ENCODE measurements around the gene ABI3BP.

The ABI3BP gene

GRCh38 chr3:100765437-100765975 lies 227.7 kb downstream of the ABI3BP start:
- H3K36me3 ChIP-seq (ENCODE audit: insufficient read depth, low read length): peaks cover 16% of the 10 kb centered on the region
- no peak overlapping the region for H3K9ac ChIP-seq (ENCODE audit: low read length)
- no peaks in the 10 kb centered on the region for H3K4me1 ChIP-seq (ENCODE audit: insufficient read depth, low read length)
- H3K9me3 ChIP-seq (ENCODE audit: low read length): no peaks in the 10 kb centered on the region
- no peak overlapping the region for H3K27ac ChIP-seq (ENCODE audit: low read depth, low read length)
- no peaks in the 10 kb centered on the region for H3K27me3 ChIP-seq (ENCODE audit: control insufficient read depth in 1 of 2, insufficient read depth in 2 of 2, low read length in 2 of 2)
- no peak overlapping the region for H3K4me3 ChIP-seq (ENCODE audit: low read depth in 1 of 2, low read length in 2 of 2)

- H3K4me1 ChIP-seq (ENCODE audit: insufficient read depth, low read length): no peaks in the 10 kb centered on the region
- H3K27me3 ChIP-seq (ENCODE audit: control insufficient read depth in 1 of 2, insufficient read depth in 2 of 2, low read length in 2 of 2): no peaks in the 10 kb centered on the region
- no peaks in the 10 kb centered on the region for H3K9me3 ChIP-seq (ENCODE audit: low read length)
- H3K36me3 ChIP-seq (ENCODE audit: insufficient read depth, low read length): peaks cover 4% of the 10 kb centered on the region
- no peak overlapping the region for H3K9ac ChIP-seq (ENCODE audit: low read length)
- H3K4me3 ChIP-seq (ENCODE audit: low read depth in 1 of 2, low read length in 2 of 2): no peak overlapping the region
- no peak overlapping the region for H3K27ac ChIP-seq (ENCODE audit: low read depth, low read length)
These were observed 231.3 kb downstream of the ABI3BP start for GRCh38 chr3:100761951-100762350.

GRCh38 chr3:100761211-100761942 lies 231.8 kb downstream of the ABI3BP start:
- H3K9me3 ChIP-seq (ENCODE audit: low read length): no peaks in the 10 kb centered on the region
- no peak overlapping the region for H3K9ac ChIP-seq (ENCODE audit: low read length)
- no peaks in the 10 kb centered on the region for H3K27me3 ChIP-seq (ENCODE audit: control insufficient read depth in 1 of 2, insufficient read depth in 2 of 2, low read length in 2 of 2)
- H3K4me3 ChIP-seq (ENCODE audit: low read depth in 1 of 2, low read length in 2 of 2): no peak overlapping the region
- peaks cover 4% of the 10 kb centered on the region for H3K36me3 ChIP-seq (ENCODE audit: insufficient read depth, low read length)
- H3K27ac ChIP-seq (ENCODE audit: low read depth, low read length): no peak overlapping the region
- no peaks in the 10 kb centered on the region for H3K4me1 ChIP-seq (ENCODE audit: insufficient read depth, low read length)

- Histone ChIP-seq H3K9me3 (ENCODE audit: low read length) (no peaks in the 10 kb centered on the region), H3K4me3 (ENCODE audit: low read depth in 1 of 2, low read length in 2 of 2) (no peak overlapping the region), H3K27ac (ENCODE audit: low read depth, low read length) (no peak overlapping the region), H3K36me3 (ENCODE audit: insufficient read depth, low read length) (peaks cover 4% of the 10 kb centered on the region), H3K9ac (ENCODE audit: low read length) (no peak overlapping the region), H3K27me3 (ENCODE audit: control insufficient read depth in 1 of 2, insufficient read depth in 2 of 2, low read length in 2 of 2) (no peaks in the 10 kb centered on the region), H3K4me1 (ENCODE audit: insufficient read depth, low read length) (no peaks in the 10 kb centered on the region)
These were observed 232.8 kb downstream of the ABI3BP start for GRCh38 chr3:100760377-100760776.

- Histone ChIP-seq H3K36me3 (ENCODE audit: insufficient read depth, low read length) (peaks cover 4% of the 10 kb centered on the region), H3K4me1 (ENCODE audit: insufficient read depth, low read length) (no peaks in the 10 kb centered on the region), H3K27ac (ENCODE audit: low read depth, low read length) (no peak overlapping the region), H3K27me3 (ENCODE audit: control insufficient read depth in 1 of 2, insufficient read depth in 2 of 2, low read length in 2 of 2) (no peaks in the 10 kb centered on the region), H3K9ac (ENCODE audit: low read length) (no peak overlapping the region), H3K9me3 (ENCODE audit: low read length) (no peaks in the 10 kb centered on the region), H3K4me3 (ENCODE audit: low read depth in 1 of 2, low read length in 2 of 2) (no peak overlapping the region)
These were observed 233.3 kb downstream of the ABI3BP start for GRCh38 chr3:100759950-100760349.

GRCh38 chr3:100759159-100759558 lies 234.1 kb downstream of the ABI3BP start:
- no peak overlapping the region for H3K27ac ChIP-seq (ENCODE audit: low read depth, low read length)
- H3K36me3 ChIP-seq (ENCODE audit: insufficient read depth, low read length): peaks cover 3% of the 10 kb centered on the region
- no peak overlapping the region for H3K4me3 ChIP-seq (ENCODE audit: low read depth in 1 of 2, low read length in 2 of 2)
- H3K9me3 ChIP-seq (ENCODE audit: low read length): no peaks in the 10 kb centered on the region
- H3K27me3 ChIP-seq (ENCODE audit: control insufficient read depth in 1 of 2, insufficient read depth in 2 of 2, low read length in 2 of 2): no peaks in the 10 kb centered on the region
- no peaks in the 10 kb centered on the region for H3K4me1 ChIP-seq (ENCODE audit: insufficient read depth, low read length)
- no peak overlapping the region for H3K9ac ChIP-seq (ENCODE audit: low read length)

- Histone ChIP-seq H3K36me3 (ENCODE audit: insufficient read depth, low read length) (peaks cover 16% of the 10 kb centered on the region), H3K4me3 (ENCODE audit: low read depth in 1 of 2, low read length in 2 of 2) (no peak overlapping the region), H3K4me1 (ENCODE audit: insufficient read depth, low read length) (no peaks in the 10 kb centered on the region), H3K27me3 (ENCODE audit: control insufficient read depth in 1 of 2, insufficient read depth in 2 of 2, low read length in 2 of 2) (no peaks in the 10 kb centered on the region), H3K9ac (ENCODE audit: low read length) (no peak overlapping the region), H3K27ac (ENCODE audit: low read depth, low read length) (no peak overlapping the region), H3K9me3 (ENCODE audit: low read length) (no peaks in the 10 kb centered on the region)
These were observed 236.8 kb downstream of the ABI3BP start for GRCh38 chr3:100756441-100756840.

- Histone ChIP-seq H3K27me3 (ENCODE audit: control insufficient read depth in 1 of 2, insufficient read depth in 2 of 2, low read length in 2 of 2) (no peaks in the 10 kb centered on the region), H3K9ac (ENCODE audit: low read length) (no peak overlapping the region), H3K36me3 (ENCODE audit: insufficient read depth, low read length) (peaks cover 28% of the 10 kb centered on the region), H3K27ac (ENCODE audit: low read depth, low read length) (no peak overlapping the region), H3K4me3 (ENCODE audit: low read depth in 1 of 2, low read length in 2 of 2) (no peak overlapping the region), H3K9me3 (ENCODE audit: low read length) (no peaks in the 10 kb centered on the region), H3K4me1 (ENCODE audit: insufficient read depth, low read length) (no peaks in the 10 kb centered on the region)
These were observed 238.5 kb downstream of the ABI3BP start for GRCh38 chr3:100754563-100755334.

GRCh38 chr3:100753846-100754245 lies 239.4 kb downstream of the ABI3BP start:
- Histone ChIP-seq H3K4me1 (ENCODE audit: insufficient read depth, low read length) (no peaks in the 10 kb centered on the region), H3K4me3 (ENCODE audit: low read depth in 1 of 2, low read length in 2 of 2) (no peak overlapping the region), H3K27me3 (ENCODE audit: control insufficient read depth in 1 of 2, insufficient read depth in 2 of 2, low read length in 2 of 2) (no peaks in the 10 kb centered on the region), H3K27ac (ENCODE audit: low read depth, low read length) (no peak overlapping the region), H3K9me3 (ENCODE audit: low read length) (no peaks in the 10 kb centered on the region), H3K36me3 (ENCODE audit: insufficient read depth, low read length) (peaks cover 37% of the 10 kb centered on the region), H3K9ac (ENCODE audit: low read length) (no peak overlapping the region)

GRCh38 chr3:100748967-100749366 lies 244.3 kb downstream of the ABI3BP start:
- Histone ChIP-seq H3K9me3 (ENCODE audit: low read length) (no peaks in the 10 kb centered on the region), H3K4me3 (ENCODE audit: low read depth in 1 of 2, low read length in 2 of 2) (no peak overlapping the region), H3K27ac (ENCODE audit: low read depth, low read length) (no peak overlapping the region), H3K36me3 (ENCODE audit: insufficient read depth, low read length) (peaks cover 66% of the 10 kb centered on the region), H3K27me3 (ENCODE audit: control insufficient read depth in 1 of 2, insufficient read depth in 2 of 2, low read length in 2 of 2) (no peaks in the 10 kb centered on the region), H3K4me1 (ENCODE audit: insufficient read depth, low read length) (no peaks in the 10 kb centered on the region), H3K9ac (ENCODE audit: low read length) (no peak overlapping the region)

- Histone ChIP-seq H3K4me3 (ENCODE audit: low read depth in 1 of 2, low read length in 2 of 2) (no peak overlapping the region), H3K36me3 (ENCODE audit: insufficient read depth, low read length) (peaks cover 66% of the 10 kb centered on the region), H3K9me3 (ENCODE audit: low read length) (no peaks in the 10 kb centered on the region), H3K9ac (ENCODE audit: low read length) (no peak overlapping the region), H3K4me1 (ENCODE audit: insufficient read depth, low read length) (no peaks in the 10 kb centered on the region), H3K27me3 (ENCODE audit: control insufficient read depth in 1 of 2, insufficient read depth in 2 of 2, low read length in 2 of 2) (no peaks in the 10 kb centered on the region), H3K27ac (ENCODE audit: low read depth, low read length) (no peak overlapping the region)
These were observed 245.0 kb downstream of the ABI3BP start for GRCh38 chr3:100748220-100748619.

Measured in muscle layer of colon (tissue), 2 donors.